SK-N-SH (cell line): ENCODE data around the gene HEPN1. TPM values are rescaled to one million over a fixed set of nuclear protein-coding genes. Genes with fewer than 3 reads are reported as not detected.

Experiments used
- CTCF ChIA-PET: fragments of 300-600, 350-600 bp; formaldehyde crosslinking; extraction: SDS; loops from one replicate; lab custom pipeline; 2021; lab: Yijun Ruan, JAX
- POLR2A ChIA-PET: fragments of 350-600 bp; sonication (Branson Sonifier 250); formaldehyde crosslinking; extraction: SDS; loops from one replicate; lab custom pipeline; 2020; ENCODE audit warnings: antibody characterized with exemption, inconsistent platforms; lab: Yijun Ruan, JAX
- DNase-seq: peaks from one replicate; pipeline ENCODE4 v3.0.0; 2012
- H2AFZ ChIP-seq: fragments of 200-600 bp; sonication (generic); 2 replicates; pipeline ENCODE4 v1.8.1; 2016; ENCODE audit warnings: antibody characterized with exemption, mild to moderate bottlenecking, low read depth
- H3F3A ChIP-seq: fragments of 200-600 bp; sonication (generic); replicated peaks from 2 replicates; pipeline ENCODE3; 2016; ENCODE audit warnings: antibody characterized with exemption, mild to moderate bottlenecking; ENCODE audit not compliant: insufficient read depth
- H3K27ac ChIP-seq, 2 experiments: fragments of 200-500 bp in 1 of 2; fragments of 200-600 bp in 1 of 2; sonication (Bioruptor generic) in 1 of 2; sonication (generic), shearing (Covaris generic) in 1 of 2; 2 replicates each; pipeline versions ENCODE4 v1.5.1 to v1.6.1; 2014 to 2016; ENCODE audit warnings: low read depth in 2 of 2, inconsistent platforms in 1 of 2, low read length in 1 of 2, mild to moderate bottlenecking in 1 of 2, mixed read lengths in 1 of 2
- H3K27me3 ChIP-seq: fragments of 200-600 bp; sonication (generic), shearing (Covaris generic); 2 replicates; pipeline ENCODE4 v1.6.1; 2016; ENCODE audit warnings: mixed run types; ENCODE audit not compliant: insufficient read depth
- H3K36me3 ChIP-seq, 2 experiments: fragments of 200-500 bp in 1 of 2; fragments of 200-600 bp in 1 of 2; sonication (Bioruptor generic) in 1 of 2; sonication (generic) in 1 of 2; replicated peaks in 1 of 2; 2 replicates each; pipeline versions ENCODE3 to v1.5.1; 2014 to 2016; ENCODE audit warnings: low read length in 1 of 2, mild to moderate bottlenecking in 1 of 2; ENCODE audit not compliant: insufficient read depth in 2 of 2, control insufficient read depth in 1 of 2
- H3K4me1 ChIP-seq, 2 experiments: fragments of 200-500 bp in 1 of 2; fragments of 200-600 bp in 1 of 2; sonication (Bioruptor generic) in 1 of 2; sonication (generic), shearing (Covaris generic) in 1 of 2; 2 replicates each; pipeline versions ENCODE4 v1.5.1 to v1.6.1; 2014 to 2016; ENCODE audit warnings: low read depth in 1 of 2, low read length in 1 of 2, mixed run types in 1 of 2; ENCODE audit not compliant: insufficient read depth in 2 of 2, control insufficient read depth in 1 of 2
- H3K4me2 ChIP-seq: fragments of 200-600 bp; sonication (generic), shearing (Covaris generic); 2 replicates; pipeline ENCODE4 v1.6.1; 2017; ENCODE audit warnings: mixed run types
- H3K4me3 ChIP-seq, 2 experiments: fragments of 200-500 bp in 1 of 2; fragments of 200-600 bp in 1 of 2; sonication (Bioruptor generic) in 1 of 2; sonication (generic), shearing (Covaris generic) in 1 of 2; 2 replicates each; pipeline versions ENCODE4 v1.5.1 to v1.8.1; 2014 to 2016; ENCODE audit warnings: low read depth in 2 of 2, inconsistent platforms in 1 of 2, low read length in 1 of 2, mild to moderate bottlenecking in 1 of 2, mixed read lengths in 1 of 2, moderate library complexity in 1 of 2
- H3K79me2 ChIP-seq: fragments of 200-600 bp; sonication (generic); 2 replicates; pipeline ENCODE4 v1.8.1; 2017; ENCODE audit warnings: mild to moderate bottlenecking; ENCODE audit not compliant: insufficient read depth
- H3K9ac ChIP-seq: fragments of 200-600 bp; sonication (generic); 2 replicates; pipeline ENCODE4 v1.6.1; 2017; ENCODE audit warnings: mixed run types
- H3K9me2 ChIP-seq: fragments of 200-600 bp; sonication (generic); 2 replicates; pipeline ENCODE4 v1.6.1; 2017; ENCODE audit warnings: mixed run types
- H3K9me3 ChIP-seq: fragments of 200-600 bp; sonication (generic); 2 replicates; pipeline ENCODE4 v1.6.1; 2017; ENCODE audit warnings: mixed run types, mild to moderate bottlenecking, moderate library complexity
- H4K20me1 ChIP-seq: fragments of 200-600 bp; sonication (generic); 2 replicates; pipeline ENCODE4 v1.6.1; 2017; ENCODE audit warnings: mild to moderate bottlenecking, mixed run types; ENCODE audit not compliant: insufficient read depth
- CHD2 ChIP-seq: fragments of 150-350 bp; IDR thresholded peaks from 2 replicates; pipeline ENCODE4 v1.6.1; 2018; ENCODE audit warnings: low read length; ENCODE audit not compliant: partially characterized antibody
- ELF1 ChIP-seq: IDR thresholded peaks from 2 replicates; pipeline ENCODE4 v1.4.0; 2012
- EP300 ChIP-seq, 2 experiments: IDR thresholded peaks; 2 replicates each; pipeline versions ENCODE4 v1.4.0 to v1.6.1; 2012; ENCODE audit warnings: borderline replicate concordance in 1 of 2, low read depth in 1 of 2, low read length in 1 of 2
- FOSL2 ChIP-seq: IDR thresholded peaks from 2 replicates; pipeline ENCODE4 v1.4.0; 2012; ENCODE audit warnings: low read depth, mild to moderate bottlenecking, moderate library complexity, borderline replicate concordance
- FOXM1 ChIP-seq: IDR thresholded peaks from 2 replicates; pipeline ENCODE4 v1.4.0; 2012; ENCODE audit warnings: low read depth, mild to moderate bottlenecking
- GABPA ChIP-seq: IDR thresholded peaks from 2 replicates; pipeline ENCODE4 v1.4.0; 2012; ENCODE audit warnings: low read depth, mild to moderate bottlenecking
- IRF3 ChIP-seq: fragments of 150-350 bp; IDR thresholded peaks from 2 replicates; pipeline ENCODE4 v1.6.1; 2016; ENCODE audit warnings: mild to moderate bottlenecking, low read depth, low read length
- JUND ChIP-seq: IDR thresholded peaks from 2 replicates; pipeline ENCODE4 v1.4.0; 2012
- MAX ChIP-seq: IDR thresholded peaks from 2 replicates; pipeline ENCODE4 v1.4.0; 2012; ENCODE audit warnings: low read depth
- NFIC ChIP-seq: IDR thresholded peaks from 2 replicates; pipeline ENCODE4 v1.4.0; 2012; ENCODE audit warnings: borderline replicate concordance
- NRF1 ChIP-seq: IDR thresholded peaks from 2 replicates; pipeline ENCODE4 v1.6.1; 2012; ENCODE audit warnings: low read depth, mild to moderate bottlenecking, low read length
- PBX3 ChIP-seq: IDR thresholded peaks from 2 replicates; pipeline ENCODE4; 2012
- POLR2AphosphoS5 ChIP-seq: IDR thresholded peaks from 2 replicates; pipeline ENCODE4 v1.6.1; 2012; ENCODE audit warnings: low read depth, low read length
- RAD21 ChIP-seq: IDR thresholded peaks from 2 replicates; pipeline ENCODE4 v1.6.1; 2012; ENCODE audit warnings: mild to moderate bottlenecking, low read length
- RCOR1 ChIP-seq: fragments of 150-350 bp; IDR thresholded peaks from 2 replicates; pipeline ENCODE4 v1.6.1; 2017; ENCODE audit warnings: antibody characterized with exemption, low read length
- RFX5 ChIP-seq: IDR thresholded peaks from 2 replicates; pipeline ENCODE4 v1.6.1; 2012; ENCODE audit warnings: mild to moderate bottlenecking, improper control_type of control experiment, low read length
- RXRA ChIP-seq: IDR thresholded peaks from 2 replicates; pipeline ENCODE4 v1.4.0; 2012; ENCODE audit warnings: low read depth, mild to moderate bottlenecking, borderline replicate concordance
- SIN3A ChIP-seq: IDR thresholded peaks from 2 replicates; pipeline ENCODE4 v1.6.1; 2012; ENCODE audit warnings: low read depth, mild to moderate bottlenecking, low read length, moderate library complexity, borderline replicate concordance
- TAF1 ChIP-seq: IDR thresholded peaks from 2 replicates; pipeline ENCODE4 v1.6.1; 2012; ENCODE audit warnings: low read depth, mild to moderate bottlenecking, low read length, moderate library complexity, borderline replicate concordance
- TEAD4 ChIP-seq: IDR thresholded peaks from 2 replicates; pipeline ENCODE4 v1.4.0; 2012; ENCODE audit warnings: mild to moderate bottlenecking, borderline replicate concordance; ENCODE audit not compliant: insufficient read depth
- USF1 ChIP-seq: IDR thresholded peaks from 2 replicates; pipeline ENCODE4 v1.4.0; 2012; ENCODE audit warnings: low read depth, borderline replicate concordance
- USF2 ChIP-seq: fragments of 150-350 bp; IDR thresholded peaks from 2 replicates; pipeline ENCODE4 v1.6.1; 2017; ENCODE audit warnings: antibody characterized with exemption, low read length, low read depth, borderline replicate concordance
- YY1 ChIP-seq: IDR thresholded peaks from 2 replicates; pipeline ENCODE4 v1.4.0; 2012; ENCODE audit warnings: low read depth, mild to moderate bottlenecking
- WGBS: methylation state at CpG from one replicate; pipeline ENCODE4 v1.1.6; 2017; ENCODE audit warnings: low lambda C conversion rate; 5-methylcytosine and 5-hydroxymethylcytosine counted together
- polyA plus RNA-seq, 3 experiments: library from polyadenylated mRNA; depleted of rRNA; stranded (reverse); fragments of >200 nt; gene quantifications; 2 replicates each; pipeline ENCODE4 v1.2.3, GENCODE V29; 2012

Gene HEPN1
- polyA plus RNA-seq, 1 of the 3 experiments (the other 2 are of a cell fraction) = not detected

GRCh38 chr11:124875401-124875800, 43.6 kb upstream of the HEPN1 start (continued):
- TF ChIP-seq USF2 (no peak), USF1 (no peak), ELF1 (no peak), FOSL2 (no peak), RCOR1 (no peak), POLR2AphosphoS5 (no peak), NFIC (no peak), EP300 (IDR thresholded peaks at IDR 0.05; ENCODE audit: borderline replicate concordance in 1 of 2, low read depth in 1 of 2, low read length in 1 of 2) (no peak), RXRA (no peak), RFX5 (no peak), PBX3 (no peak)

- POLR2A ChIA-PET = interaction anchor here (0.6 to 1.4 kb wide), 10 partner anchors 9 to 207 kb away, joined by 3 to 15 read pairs (median 3); partner anchors contain the start of genes CCDC15, SIAE and SPA17
- TF ChIP-seq TEAD4 (no peak), IRF3 (no peak), RFX5 (no peak; the same call in 1 of the 2 replicates), RAD21 (peak; percentile 32; the same call in 1 of the 2 replicates), GABPA (peak; percentile 59), FOXM1 (no peak), SIN3A (no peak; the same call in 1 of the 2 replicates), CHD2 (peak; percentile 32), POLR2AphosphoS5 (peak; percentile 80), JUND (no peak), YY1 (peak; percentile 46; the same call in 1 of the 2 replicates), PBX3 (no peak; the same call in 1 of the 2 replicates), FOSL2 (peak; percentile 9; the same call in 1 of the 2 replicates), NRF1 (peak; percentile 63), MAX (peak; percentile 78), TAF1 (peak; percentile 62)
Observed at GRCh38 chr11:124875943-124876817, 42.9 kb upstream of the HEPN1 start.

More at GRCh38 chr11:124875943-124876817, 42.9 kb upstream of the HEPN1 start:
- CTCF ChIA-PET = interaction anchor here (0.5 to 5.0 kb wide), 37 partner anchors 8 to 539 kb away, joined by 3 to 55 read pairs (median 4); partner anchors contain the start of genes CCDC15, MSANTD2, NRGN and ROBO3
- no peaks in the 10 kb centered on the region for H4K20me1 ChIP-seq
- H3K9ac ChIP-seq = peak overlapping the region; percentile 97
- no peaks in the 10 kb centered on the region for H3K9me2 ChIP-seq
- peak overlapping the region; percentile 96 for H3K4me2 ChIP-seq
- peak overlapping the region; percentile 93 to 94 for H3K27ac ChIP-seq
- peak overlapping the region; percentile 73 to 80 for H3K4me3 ChIP-seq
- DNase-seq = peak; percentile 96
- WGBS = 2% methylated on average over 20 of the region's 69 CpGs
- no peaks in the 10 kb centered on the region; the same call in 1 of the 2 replicates for H3K79me2 ChIP-seq
- H3K27me3 ChIP-seq = no peaks in the 10 kb centered on the region
- no peaks in the 10 kb centered on the region for H3K9me3 ChIP-seq
- peaks cover 0 to 17% of the 10 kb centered on the region in 2 experiments; a peak in 1 of 4 replicates for H3K4me1 ChIP-seq
- no peaks in the 10 kb centered on the region for H3K36me3 ChIP-seq
- H2AFZ ChIP-seq = peak overlapping the region; percentile 89
- H3F3A ChIP-seq = no peaks in the 10 kb centered on the region
